Measurements from ENCODE around the gene DEPDC4. TPM values are rescaled to one million over a fixed set of nuclear protein-coding genes. Genes with fewer than 3 reads are reported as not detected.

DEPDC4 gene
- total RNA-seq, 6 donors from 2014 or later = 0.30 to 1.6 (median 1.3) TPM; not detected in 2

DNA sequence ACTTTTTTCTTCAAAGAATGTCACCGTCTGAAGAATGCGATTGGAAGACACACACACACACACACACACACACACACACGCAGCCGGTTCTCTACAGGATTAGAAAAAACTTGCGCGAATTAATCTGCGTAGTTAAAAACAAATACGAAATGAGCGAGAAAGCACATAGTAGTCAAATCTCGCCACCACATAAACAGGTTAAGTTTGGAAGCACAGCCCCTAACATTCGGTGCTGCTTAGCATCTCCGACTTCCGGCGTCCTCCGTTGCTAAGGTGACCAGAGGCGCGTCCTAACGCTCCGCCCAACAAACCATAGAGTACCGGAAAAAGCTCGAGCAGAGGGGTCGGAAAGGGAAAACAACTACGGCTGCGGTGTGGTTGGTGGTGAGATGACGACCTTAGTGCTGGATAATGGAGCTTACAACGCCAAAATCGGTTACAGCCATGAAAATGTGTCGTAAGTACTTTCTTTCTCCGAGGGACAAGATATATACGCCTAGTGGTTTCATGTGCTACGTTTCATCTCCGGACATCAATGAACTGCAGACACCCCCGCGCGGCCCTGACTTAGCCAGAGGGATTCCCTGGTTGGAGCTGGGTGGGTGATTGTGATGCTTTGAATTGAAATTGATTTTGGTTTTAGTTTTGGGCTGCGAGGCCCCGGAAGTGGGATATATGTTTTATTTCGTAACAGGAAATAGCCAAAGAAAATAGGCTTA, 66.3 kb downstream of the DEPDC4 start, which contains the start of gene ACTR6:
TSS of gene ACTR6 (plus strand) at position 353 of the 719 bp plus-strand sequence. CDS start at position 390, 37 bp downstream.
- peak; percentile 41 to 97 for DNase-seq
- H3K36me3 ChIP-seq = no peaks in the 10 kb centered on the region
- peak within 1 kb of the TSS; percentile 58 to 86 (median 73) for H3K4me3 ChIP-seq
- 0% methylated on average over 38 of the region's 38 CpGs for WGBS, 2 donors
- H3K4me1 ChIP-seq = peaks cover 15 to 31% (median 20%) of the 10 kb centered on the region in 4 donors
- H3K9me3 ChIP-seq = no peaks in the 10 kb centered on the region
- peak; percentile 97 to 99 for ATAC-seq (ENCODE audit: low FRiP score in 2 of 2)
- peak within 1 kb of the TSS; percentile 59 to 85 (median 77) for H3K27ac ChIP-seq
- TF ChIP-seq POLR2AphosphoS5 (IDR thresholded peaks at IDR 0.05) (peak; percentile 75 to 76), EP300 (IDR thresholded peaks at IDR 0.05) (no peak), POLR2A (IDR thresholded peaks at IDR 0.05) (peak in 3 of 4 donors; percentile 30 to 69 (median 50))
- TF ChIP-seq, protein P1, sequence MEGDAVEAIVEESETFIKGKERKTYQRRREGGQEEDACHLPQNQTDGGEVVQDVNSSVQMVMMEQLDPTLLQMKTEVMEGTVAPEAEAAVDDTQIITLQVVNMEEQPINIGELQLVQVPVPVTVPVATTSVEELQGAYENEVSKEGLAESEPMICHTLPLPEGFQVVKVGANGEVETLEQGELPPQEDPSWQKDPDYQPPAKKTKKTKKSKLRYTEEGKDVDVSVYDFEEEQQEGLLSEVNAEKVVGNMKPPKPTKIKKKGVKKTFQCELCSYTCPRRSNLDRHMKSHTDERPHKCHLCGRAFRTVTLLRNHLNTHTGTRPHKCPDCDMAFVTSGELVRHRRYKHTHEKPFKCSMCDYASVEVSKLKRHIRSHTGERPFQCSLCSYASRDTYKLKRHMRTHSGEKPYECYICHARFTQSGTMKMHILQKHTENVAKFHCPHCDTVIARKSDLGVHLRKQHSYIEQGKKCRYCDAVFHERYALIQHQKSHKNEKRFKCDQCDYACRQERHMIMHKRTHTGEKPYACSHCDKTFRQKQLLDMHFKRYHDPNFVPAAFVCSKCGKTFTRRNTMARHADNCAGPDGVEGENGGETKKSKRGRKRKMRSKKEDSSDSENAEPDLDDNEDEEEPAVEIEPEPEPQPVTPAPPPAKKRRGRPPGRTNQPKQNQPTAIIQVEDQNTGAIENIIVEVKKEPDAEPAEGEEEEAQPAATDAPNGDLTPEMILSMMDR (IDR thresholded peaks at IDR 0.05) = peak in 3 of 6 experiments; percentile 4 to 16 (median 10)
- no peaks in the 10 kb centered on the region for H3K27me3 ChIP-seq

DNA sequence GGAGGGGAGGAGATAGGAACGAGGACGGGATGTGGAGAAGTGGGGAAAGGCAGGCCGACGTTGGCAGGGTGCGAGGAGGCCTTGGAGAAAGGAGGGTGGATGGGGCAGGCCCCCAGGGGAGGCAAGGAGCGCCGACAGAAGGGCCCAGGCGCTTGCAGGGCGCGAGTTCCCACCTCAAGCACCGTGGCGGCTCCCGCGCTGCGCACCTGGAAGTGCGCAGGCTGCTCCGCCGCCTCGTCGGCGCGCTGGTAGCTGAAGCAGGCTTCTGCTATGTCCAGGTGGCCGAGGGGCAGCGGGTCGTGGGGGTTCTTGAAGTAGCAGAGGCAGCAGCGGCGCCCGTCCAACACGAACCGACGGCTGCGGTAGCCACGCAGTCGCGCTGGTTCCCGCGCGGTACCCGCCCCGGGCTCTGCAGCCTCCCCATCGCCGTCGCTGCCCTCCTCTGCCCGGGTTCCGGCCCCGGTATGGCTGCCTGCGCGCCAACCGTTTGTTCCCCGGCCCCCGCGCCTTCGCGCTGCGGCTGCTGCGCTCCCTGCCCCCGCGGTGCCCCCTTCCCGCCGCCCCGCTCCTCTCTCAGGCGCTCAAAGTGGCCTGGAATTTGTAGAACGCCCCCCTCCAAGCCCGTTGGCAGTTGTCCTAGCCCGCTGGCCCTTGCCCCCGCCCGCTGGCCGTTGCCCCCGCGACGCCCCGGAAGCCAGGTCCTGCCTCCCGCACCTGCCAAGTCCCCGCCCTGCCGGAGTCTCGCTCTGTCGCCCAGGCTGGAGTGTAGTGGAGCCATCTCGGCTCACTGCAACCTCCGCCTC, 67.3 kb downstream of the DEPDC4 start:
- WGBS, 2 donors = 1 to 9% methylated on average over 20 to 22 of the region's 79 CpGs
- Histone ChIP-seq H3K27ac (peak overlapping the region; percentile 54 to 85 (median 70)), H3K36me3 (no peaks in the 10 kb centered on the region), H3K4me3 (peak overlapping the region; percentile 58 to 86 (median 73)), H3K4me1 (peaks cover 15 to 31% (median 20%) of the 10 kb centered on the region in 4 donors), H3K9me3 (no peaks in the 10 kb centered on the region), H3K27me3 (no peaks in the 10 kb centered on the region)
- DNase-seq = peak; percentile 89 to 94
- TF ChIP-seq POLR2A (IDR thresholded peaks at IDR 0.05) (peak in 1 of 4 donors; percentile 23), POLR2AphosphoS5 (IDR thresholded peaks at IDR 0.05) (no peak)
- peak; percentile 91 for ATAC-seq (ENCODE audit: low FRiP score in 2 of 2)

DNA sequence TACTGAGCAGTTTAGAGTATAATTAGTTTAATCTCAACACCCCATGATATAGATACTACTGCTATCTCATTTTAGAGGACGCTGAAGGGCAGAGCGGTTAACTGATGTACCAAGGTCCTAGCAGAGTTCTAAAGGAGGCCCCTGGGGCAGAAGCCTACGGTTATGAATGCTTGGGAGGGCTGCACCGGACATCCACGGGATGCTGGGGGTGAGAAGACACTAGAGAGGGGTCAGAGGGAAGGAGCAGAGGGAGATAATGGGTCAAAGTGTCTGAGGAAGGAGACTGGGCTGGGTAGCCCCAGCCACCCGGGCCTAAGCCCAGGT, 67.9 kb downstream of the DEPDC4 start:
- no peaks in the 10 kb centered on the region for H3K9me3 ChIP-seq
- ATAC-seq (ENCODE audit: low FRiP score in 2 of 2) (peak in 1 of 2 donors; percentile 1), DNase-seq (no peak)
- TF ChIP-seq POLR2A (IDR thresholded peaks at IDR 0.05) = no peak
- TF ChIP-seq, protein P1 (IDR thresholded peaks at IDR 0.05) = no peak
- TF ChIP-seq EP300 (IDR thresholded peaks at IDR 0.05) = no peak
- no peak for TF ChIP-seq POLR2AphosphoS5 (IDR thresholded peaks at IDR 0.05)
- H3K27ac ChIP-seq = peak overlapping the region in 3 of 4 donors; percentile 54 to 85 (median 69)
- H3K27me3 ChIP-seq = no peaks in the 10 kb centered on the region
- H3K36me3 ChIP-seq = no peaks in the 10 kb centered on the region
- peak overlapping the region in 3 of 4 donors; percentile 69 to 86 (median 77) for H3K4me3 ChIP-seq
- 42 to 50% methylated on average over 6 of the region's 6 CpGs for WGBS, 2 donors
- H3K4me1 ChIP-seq = peaks cover 15 to 31% (median 20%) of the 10 kb centered on the region in 4 donors

DNA sequence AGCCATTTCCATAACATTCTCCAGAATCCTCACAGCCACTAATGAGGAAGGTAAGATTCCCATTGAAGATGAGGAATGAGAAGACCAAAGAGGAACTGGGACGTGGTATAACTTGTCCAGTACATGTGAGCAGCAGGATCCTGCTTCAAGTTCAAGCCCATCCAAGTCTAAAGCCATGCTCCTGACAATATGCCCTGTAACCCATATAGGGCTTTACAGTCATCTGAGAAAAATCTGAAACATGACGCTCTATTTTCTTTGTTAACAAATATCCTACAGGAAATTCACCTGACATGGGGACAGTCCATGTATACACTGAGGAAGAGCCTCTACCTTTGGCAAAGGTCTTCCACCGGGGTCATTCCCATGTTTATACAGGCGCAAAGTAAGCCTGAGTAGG, 69.4 kb downstream of the DEPDC4 start:
- 91 to 92% methylated on average over 4 of the region's 4 CpGs for WGBS, 2 donors
- H3K27me3 ChIP-seq = no peaks in the 10 kb centered on the region
- no peaks in the 10 kb centered on the region for H3K9me3 ChIP-seq
- no peaks in the 10 kb centered on the region for H3K36me3 ChIP-seq
- DNase-seq (no peak), ATAC-seq (ENCODE audit: low FRiP score in 2 of 2) (no peak)
- no peak overlapping the region for H3K4me3 ChIP-seq
- TF ChIP-seq POLR2A (IDR thresholded peaks at IDR 0.05) = no peak
- peaks cover 15 to 23% (median 19%) of the 10 kb centered on the region in 4 donors for H3K4me1 ChIP-seq
- H3K27ac ChIP-seq = no peak overlapping the region

GRCh38 chr12:100193085-100193484, 73.8 kb downstream of the DEPDC4 start:
- no peak for DNase-seq
- Histone ChIP-seq H3K4me3 (no peak overlapping the region), H3K4me1 (no peaks in the 10 kb centered on the region), H3K36me3 (no peaks in the 10 kb centered on the region), H3K27me3 (no peaks in the 10 kb centered on the region), H3K27ac (no peak overlapping the region), H3K9me3 (no peaks in the 10 kb centered on the region)
- no peak for TF ChIP-seq POLR2AphosphoS5 (IDR thresholded peaks at IDR 0.05)
- TF ChIP-seq, protein P1 (IDR thresholded peaks at IDR 0.05) = no peak
- TF ChIP-seq POLR2A (IDR thresholded peaks at IDR 0.05) = no peak
- no peak for TF ChIP-seq EP300 (IDR thresholded peaks at IDR 0.05)
- ATAC-seq (ENCODE audit: low FRiP score in 2 of 2) = no peak
- WGBS, 2 donors = 100% methylated on average over 1 of the region's 1 CpG

Small RNA genes within 50 kb of the gene (small RNA-seq; reads per million reads assigned to genes)
- 0 reads per million in 4 donors for gene RF00019

Other genes starting within 250 kb of the DEPDC4 start
- 10 to 100 TPM; 12.8 to 37.5 (median 28.7) TPM for gene BLTP3B, start 124.2 kb downstream of the DEPDC4 start, total RNA-seq
- gene ACTR6, start 66.3 kb downstream of the DEPDC4 start, total RNA-seq = 10 to 100 TPM in 4 of 6 donors, 1 to 10 TPM in 2; 3.6 to 27.7 (median 16.3) TPM
- 10 to 100 TPM; 39.1 to 74.1 (median 40.7) TPM for gene SCYL2, start 98 bp upstream of the DEPDC4 start, total RNA-seq
- gene SLC17A8, start 90.0 kb upstream of the DEPDC4 start, total RNA-seq = under 1 TPM in 4 of 6 donors, not detected in 2; 0.11 to 0.55 (median 0.36) TPM
- under 1 TPM in 2 of 6 donors, not detected in 4; 0.09 to 0.20 TPM for gene NR1H4, start 206.8 kb upstream of the DEPDC4 start, total RNA-seq